ENCODE results near the gene ZFAND3.

The ZFAND3 gene

DNA sequence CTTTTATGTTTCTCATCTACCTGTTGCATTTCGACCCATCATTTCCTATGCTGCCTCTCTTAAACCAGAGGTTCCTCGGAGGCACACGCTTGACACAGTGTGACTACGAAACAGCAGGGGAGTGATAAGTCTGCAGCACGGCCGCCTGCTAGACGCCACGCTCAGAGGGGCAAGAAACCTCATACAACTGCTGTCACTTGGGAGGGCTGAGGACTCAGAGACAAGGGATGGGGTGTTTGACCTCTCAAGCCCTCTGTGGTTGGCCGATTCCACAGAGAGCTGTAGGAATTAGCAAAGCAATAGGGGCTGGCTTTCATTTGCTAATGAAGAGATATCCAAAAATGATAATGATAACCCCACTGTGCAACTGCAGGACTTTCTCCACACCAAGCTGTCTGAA is 372.5 kb downstream of the ZFAND3 start:
- H3K79me2 ChIP-seq (ENCODE audit: insufficient read depth, low read length) = no peaks in the 10 kb centered on the region
- no peak overlapping the region for H2AFZ ChIP-seq (ENCODE audit: low read depth, low read length)
- H3K4me3 ChIP-seq (ENCODE audit: low read depth in 1 of 2, low read length in 2 of 2) = no peak overlapping the region
- H3K4me1 ChIP-seq (ENCODE audit: insufficient read depth, low read length) = no peaks in the 10 kb centered on the region
- no peak overlapping the region for H3K27ac ChIP-seq (ENCODE audit: low read length)
- no peaks in the 10 kb centered on the region for H3K27me3 ChIP-seq (ENCODE audit: insufficient read depth, low read length, poor library complexity)
- no peaks in the 10 kb centered on the region for H3K9me3 ChIP-seq (ENCODE audit: insufficient read depth, low read length, severe bottlenecking)
- no peak overlapping the region for H3K9ac ChIP-seq (ENCODE audit: low read depth, low read length)
- TF ChIP-seq EZH2 (IDR thresholded peaks at IDR 0.05; ENCODE audit: borderline replicate concordance, low read depth, low read length, severe bottlenecking) (no peak), CTCF (IDR thresholded peaks at IDR 0.05; ENCODE audit: borderline replicate concordance, extremely low read depth, low read length, poor library complexity, severe bottlenecking) (no peak)
- H3K4me2 ChIP-seq (ENCODE audit: insufficient read depth, low read length) = no peak overlapping the region
- no peak for ATAC-seq (ENCODE audit: insufficient read depth, low read depth)
- H4K20me1 ChIP-seq (ENCODE audit: insufficient read depth, low read length) = no peaks in the 10 kb centered on the region
- no peaks in the 10 kb centered on the region for H3K36me3 ChIP-seq (ENCODE audit: insufficient read depth, low read length)
- DNase-seq = no peak

DNA sequence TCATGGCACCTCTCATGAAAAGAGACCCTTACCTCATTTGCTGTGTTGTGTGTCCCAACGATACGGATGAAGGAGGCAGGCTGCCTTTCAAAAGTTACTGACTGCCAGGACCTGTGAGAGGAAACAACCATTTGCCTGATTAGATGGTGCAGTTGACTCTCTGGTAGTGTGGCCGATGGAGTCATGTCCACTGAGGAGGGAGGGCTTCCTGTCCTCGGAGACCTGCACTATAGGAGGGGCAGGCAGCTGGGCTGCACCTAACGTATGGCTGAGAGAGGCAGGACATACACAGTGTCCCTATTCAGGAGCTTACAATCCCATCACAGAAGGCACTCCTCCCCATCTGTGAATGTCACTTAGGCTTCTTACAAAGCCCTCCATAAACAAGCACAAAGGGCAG is 373.0 kb downstream of the ZFAND3 start:
- no peaks in the 10 kb centered on the region for H3K36me3 ChIP-seq (ENCODE audit: insufficient read depth, low read length)
- no peaks in the 10 kb centered on the region for H4K20me1 ChIP-seq (ENCODE audit: insufficient read depth, low read length)
- no peaks in the 10 kb centered on the region for H3K79me2 ChIP-seq (ENCODE audit: insufficient read depth, low read length)
- no peaks in the 10 kb centered on the region for H3K9me3 ChIP-seq (ENCODE audit: insufficient read depth, low read length, severe bottlenecking)
- no peak overlapping the region for H3K4me3 ChIP-seq (ENCODE audit: low read depth in 1 of 2, low read length in 2 of 2)
- no peak for TF ChIP-seq EZH2 (IDR thresholded peaks at IDR 0.05; ENCODE audit: borderline replicate concordance, low read depth, low read length, severe bottlenecking)
- no peak for TF ChIP-seq CTCF (IDR thresholded peaks at IDR 0.05; ENCODE audit: borderline replicate concordance, extremely low read depth, low read length, poor library complexity, severe bottlenecking)
- H3K4me1 ChIP-seq (ENCODE audit: insufficient read depth, low read length) = no peaks in the 10 kb centered on the region
- no peak overlapping the region for H2AFZ ChIP-seq (ENCODE audit: low read depth, low read length)
- no peak overlapping the region for H3K4me2 ChIP-seq (ENCODE audit: insufficient read depth, low read length)
- H3K27me3 ChIP-seq (ENCODE audit: insufficient read depth, low read length, poor library complexity) = no peaks in the 10 kb centered on the region
- H3K9ac ChIP-seq (ENCODE audit: low read depth, low read length) = no peak overlapping the region
- no peak for ATAC-seq (ENCODE audit: insufficient read depth, low read depth)
- no peak for DNase-seq
- H3K27ac ChIP-seq (ENCODE audit: low read length) = no peak overlapping the region

- Histone ChIP-seq H4K20me1 (ENCODE audit: insufficient read depth, low read length) (no peaks in the 10 kb centered on the region), H3K4me2 (ENCODE audit: insufficient read depth, low read length) (no peak overlapping the region), H3K9me3 (ENCODE audit: insufficient read depth, low read length, severe bottlenecking) (no peaks in the 10 kb centered on the region), H3K79me2 (ENCODE audit: insufficient read depth, low read length) (no peaks in the 10 kb centered on the region), H3K27ac (ENCODE audit: low read length) (no peak overlapping the region), H3K4me1 (ENCODE audit: insufficient read depth, low read length) (no peaks in the 10 kb centered on the region), H3K9ac (ENCODE audit: low read depth, low read length) (no peak overlapping the region), H3K27me3 (ENCODE audit: insufficient read depth, low read length, poor library complexity) (no peaks in the 10 kb centered on the region), H3K4me3 (ENCODE audit: low read depth in 1 of 2, low read length in 2 of 2) (no peak overlapping the region), H3K36me3 (ENCODE audit: insufficient read depth, low read length) (no peaks in the 10 kb centered on the region), H2AFZ (ENCODE audit: low read depth, low read length) (no peak overlapping the region)
- DNase-seq (no peak), ATAC-seq (ENCODE audit: insufficient read depth, low read depth) (no peak)
- no peak for TF ChIP-seq EZH2 (IDR thresholded peaks at IDR 0.05; ENCODE audit: borderline replicate concordance, low read depth, low read length, severe bottlenecking)
- TF ChIP-seq CTCF (IDR thresholded peaks at IDR 0.05; ENCODE audit: borderline replicate concordance, extremely low read depth, low read length, poor library complexity, severe bottlenecking) = no peak
Observed at GRCh38 chr6:38193051-38193450, 373.5 kb downstream of the ZFAND3 start.
